IMR-90 (cell line): ENCODE results near the gene VPS18. TPM values are rescaled to one million over a fixed set of nuclear protein-coding genes. Genes with fewer than 3 reads are reported as not detected.

ENCODE experiments used
- ATAC-seq: fragments of 200-7000 bp; cut with Tn5 transposase; 2 replicates; pipeline ENCODE4 v1.9.1; 2020; ENCODE audit warnings: low read depth, mild to moderate bottlenecking, moderate library complexity
- BruUV-seq: library from RNA; stranded (reverse); fragments of 400-500 nt; replicated peaks from 2 replicates; lab custom pipeline; 2021; lab: Mats Ljungman, UMichigan
- CTCF ChIA-PET: fragments of 300-600 bp; formaldehyde crosslinking; extraction: SDS; loops from one replicate; lab custom pipeline; 2021; ENCODE audit warnings: antibody characterized with exemption; lab: Yijun Ruan, JAX
- POLR2A ChIA-PET: fragments of 300-600 bp; sonication (Branson Sonifier 250); formaldehyde crosslinking; loops from one replicate; lab custom pipeline; 2022; ENCODE audit warnings: antibody characterized with exemption; ENCODE audit not compliant: unreplicated experiment; lab: Charles Lee
- DNase-seq: peaks from one replicate; pipeline ENCODE4 v3.0.0; 2013
- H2AFZ ChIP-seq: replicated peaks from 2 replicates; pipeline ENCODE3; 2013; ENCODE audit warnings: low read length, mild to moderate bottlenecking; ENCODE audit not compliant: poor library complexity
- H2AK5ac ChIP-seq: 2 replicates; pipeline ENCODE4 v1.6.1; 2013; ENCODE audit warnings: low read depth, low read length, inconsistent platforms
- H2AK9ac ChIP-seq: replicated peaks from 2 replicates; pipeline ENCODE3; 2013; ENCODE audit warnings: mild to moderate bottlenecking, low read depth, low read length, moderate library complexity; ENCODE audit not compliant: poor library complexity
- H2BK120ac ChIP-seq: 2 replicates; pipeline ENCODE4 v1.6.1; 2013; ENCODE audit warnings: low read depth, low read length, inconsistent platforms
- H2BK15ac ChIP-seq: 3 replicates; pipeline ENCODE4 v1.6.1; 2013; ENCODE audit warnings: low read depth, low read length, inconsistent platforms
- H2BK20ac ChIP-seq: 2 replicates; pipeline ENCODE4 v1.6.1; 2013; ENCODE audit warnings: low read depth, mild to moderate bottlenecking, inconsistent platforms, low read length, moderate library complexity
- H2BK5ac ChIP-seq: 2 replicates; pipeline ENCODE4 v1.6.1; 2013; ENCODE audit warnings: mild to moderate bottlenecking, low read depth, low read length, inconsistent platforms; ENCODE audit not compliant: poor library complexity, severe bottlenecking
- H3K14ac ChIP-seq: replicated peaks from 2 replicates; pipeline ENCODE4 v1.6.1; 2013; ENCODE audit warnings: low read depth, low read length, inconsistent platforms
- H3K18ac ChIP-seq: 2 replicates; pipeline ENCODE4 v1.6.1; 2013; ENCODE audit warnings: low read depth, low read length, control low read depth
- H3K23ac ChIP-seq: 2 replicates; pipeline ENCODE4 v1.6.1; 2013; ENCODE audit warnings: low read depth, low read length, inconsistent platforms
- H3K27ac ChIP-seq: 2 replicates; pipeline ENCODE4 v1.5.1; 2013; ENCODE audit warnings: mild to moderate bottlenecking, control low read depth, low read length; ENCODE audit not compliant: insufficient read depth
- H3K27me3 ChIP-seq: 2 replicates; pipeline ENCODE4 v1.6.1; 2013; ENCODE audit warnings: low read length; ENCODE audit not compliant: control insufficient read depth, insufficient read depth
- H3K36me3 ChIP-seq: 2 replicates; pipeline ENCODE4 v1.6.1; 2013; ENCODE audit warnings: low read length, mixed read lengths; ENCODE audit not compliant: control insufficient read depth, insufficient read depth
- H3K4ac ChIP-seq: 2 replicates; pipeline ENCODE4 v1.6.1; 2013; ENCODE audit warnings: low read depth, low read length, inconsistent platforms
- H3K4me1 ChIP-seq: 2 replicates; pipeline ENCODE4 v1.6.1; 2013; ENCODE audit warnings: low read length, mixed read lengths; ENCODE audit not compliant: control insufficient read depth, insufficient read depth
- H3K4me2 ChIP-seq: 2 replicates; pipeline ENCODE4 v1.6.1; 2013; ENCODE audit warnings: low read depth, mild to moderate bottlenecking, control low read depth, low read length, moderate library complexity
- H3K4me3 ChIP-seq: 2 replicates; pipeline ENCODE4 v1.5.1; 2013; ENCODE audit warnings: low read depth, mild to moderate bottlenecking, control low read depth, low read length, moderate library complexity; ENCODE audit not compliant: insufficient read depth
- H3K56ac ChIP-seq: 2 replicates; pipeline ENCODE4 v1.6.1; 2013; ENCODE audit warnings: low read length, inconsistent platforms; ENCODE audit not compliant: insufficient read depth; ENCODE audit errors: extremely low read depth
- H3K79me1 ChIP-seq, 2 experiments: 2 replicates each; pipeline ENCODE4 v1.6.1; 2013; ENCODE audit warnings: low read length in 2 of 2, inconsistent platforms in 1 of 2, low read depth in 1 of 2
- H3K9ac ChIP-seq: 2 replicates; pipeline ENCODE4 v1.6.1; 2013; ENCODE audit warnings: low read depth, low read length, control low read depth
- H3K9me1 ChIP-seq: 2 replicates; pipeline ENCODE4 v1.6.1; 2013; ENCODE audit warnings: low read length, inconsistent platforms; ENCODE audit not compliant: insufficient read depth
- H3K9me3 ChIP-seq: 2 replicates; pipeline ENCODE4 v1.6.1; 2013; ENCODE audit warnings: low read length; ENCODE audit not compliant: control insufficient read depth, insufficient read depth
- H4K20me1 ChIP-seq: 2 replicates; pipeline ENCODE4 v1.6.1; 2013; ENCODE audit warnings: low read length, inconsistent platforms; ENCODE audit not compliant: insufficient read depth
- H4K5ac ChIP-seq: 2 replicates; pipeline ENCODE4 v1.6.1; 2013; ENCODE audit warnings: mild to moderate bottlenecking, low read depth, low read length, control low read depth
- H4K8ac ChIP-seq, 2 experiments: 2 replicates each; pipeline ENCODE4 v1.6.1; 2013; ENCODE audit warnings: low read depth in 2 of 2, low read length in 2 of 2, control low read depth in 1 of 2, inconsistent platforms in 1 of 2
- H4K91ac ChIP-seq: 2 replicates; pipeline ENCODE4 v1.6.1; 2013; ENCODE audit warnings: low read depth, low read length, inconsistent platforms; ENCODE audit not compliant: insufficient read depth
- BHLHE40 ChIP-seq: fragments of 150-350 bp; IDR thresholded peaks from 2 replicates; pipeline ENCODE4 v1.6.1; 2016; ENCODE audit warnings: mild to moderate bottlenecking, low read depth, low read length
- CHD1 ChIP-seq: IDR thresholded peaks from 2 replicates; pipeline ENCODE4 v1.6.1; 2012; ENCODE audit warnings: low read depth, low read length, improper control_type of control experiment
- FOS ChIP-seq: fragments of 150-350 bp; IDR thresholded peaks from 2 replicates; pipeline ENCODE4 v1.6.1; 2016; ENCODE audit warnings: low read depth, low read length
- MAFK ChIP-seq: IDR thresholded peaks from 2 replicates; pipeline ENCODE4 v1.6.1; 2012; ENCODE audit warnings: low read depth, low read length, improper control_type of control experiment
- MXI1 ChIP-seq: IDR thresholded peaks from 2 replicates; pipeline ENCODE4 v1.6.1; 2012; ENCODE audit warnings: low read depth, mild to moderate bottlenecking, low read length, moderate library complexity, borderline replicate concordance
- NFE2L2 ChIP-seq: fragments of 150-350 bp; IDR thresholded peaks from 2 replicates; pipeline ENCODE4 v1.6.1; 2016; ENCODE audit warnings: low read depth, mild to moderate bottlenecking, low read length
- POLR2A ChIP-seq: IDR thresholded peaks from 2 replicates; pipeline ENCODE4 v1.6.1; 2012; ENCODE audit warnings: mild to moderate bottlenecking, low read depth, low read length
- RCOR1 ChIP-seq: IDR thresholded peaks from 2 replicates; pipeline ENCODE4 v1.6.1; 2012; ENCODE audit warnings: mild to moderate bottlenecking, low read length, improper control_type of control experiment; ENCODE audit not compliant: insufficient replicate concordance
- RFX5 ChIP-seq: IDR thresholded peaks from 2 replicates; pipeline ENCODE4 v1.8.0; 2012; ENCODE audit warnings: low read depth, mild to moderate bottlenecking, low read length, moderate library complexity
- SMC3 ChIP-seq: fragments of 150-350 bp; IDR thresholded peaks from 2 replicates; pipeline ENCODE4 v1.6.1; 2016; ENCODE audit warnings: low read depth, mild to moderate bottlenecking, antibody characterized with exemption, low read length, moderate library complexity
- WGBS, 2 experiments: methylation state at CpG; one replicate each; pipeline versions ENCODE4 v1.1.5 to v1.1.7; 2013; ENCODE audit warnings: missing lambda C conversion rate in 2 of 2; ENCODE audit not compliant: insufficient read length in 1 of 2; ENCODE audit errors: extremely low coverage in 2 of 2; 5-methylcytosine and 5-hydroxymethylcytosine counted together
- dilution Hi-C: fragments of 300-500 bp; cut with HindIII; formaldehyde crosslinking; loops from one replicate; pipeline ENCODE4 v1.14.3; 2018; ENCODE audit warnings: low sequenced_read_pairs; ENCODE audit not compliant: unreplicated experiment
- in situ Hi-C: fragments of 300-500 bp; cut with MboI; formaldehyde crosslinking; loops from 3 replicates; pipeline ENCODE4 v1.14.3; 2019; ENCODE audit warnings: low sequenced_read_pairs, inconsistent platforms, mixed read lengths
- intact Hi-C: fragments of 100-400 bp; cut with micrococcal nuclease; formaldehyde crosslinking; loops from 2 replicates; pipeline ENCODE4 v1.10.0; 2022
- polyA plus RNA-seq, 3 experiments: library from polyadenylated mRNA; depleted of rRNA; stranded (reverse); fragments of >200 nt; gene quantifications; 2 replicates each; pipeline ENCODE4 v1.2.3, GENCODE V29; 2012; ENCODE audit warnings: low replicate concordance in 1 of 3
- total RNA-seq: library from RNA; depleted of rRNA; stranded (reverse); fragments of >200 nt; gene quantifications from 2 replicates; pipeline ENCODE4 v1.2.3, GENCODE V29; 2012
- TF ChIP-seq, protein P1 (sequence below): fragments of 150-350 bp; IDR thresholded peaks from 2 replicates; pipeline ENCODE4 v1.6.1; 2017; ENCODE audit warnings: mild to moderate bottlenecking, antibody characterized with exemption, low read length, low read depth
- TF ChIP-seq, protein P2 (sequence below): conservative IDR thresholded peaks from 2 replicates; pipeline ENCODE4 v1.5.1; 2012; ENCODE audit warnings: mild to moderate bottlenecking, low read depth, low read length, improper control_type of control experiment

VPS18 gene
- total and polyA plus RNA-seq, 2 of the 4 experiments (the other 2 are of a cell fraction) = 19.3 to 32.3 TPM

DNA sequence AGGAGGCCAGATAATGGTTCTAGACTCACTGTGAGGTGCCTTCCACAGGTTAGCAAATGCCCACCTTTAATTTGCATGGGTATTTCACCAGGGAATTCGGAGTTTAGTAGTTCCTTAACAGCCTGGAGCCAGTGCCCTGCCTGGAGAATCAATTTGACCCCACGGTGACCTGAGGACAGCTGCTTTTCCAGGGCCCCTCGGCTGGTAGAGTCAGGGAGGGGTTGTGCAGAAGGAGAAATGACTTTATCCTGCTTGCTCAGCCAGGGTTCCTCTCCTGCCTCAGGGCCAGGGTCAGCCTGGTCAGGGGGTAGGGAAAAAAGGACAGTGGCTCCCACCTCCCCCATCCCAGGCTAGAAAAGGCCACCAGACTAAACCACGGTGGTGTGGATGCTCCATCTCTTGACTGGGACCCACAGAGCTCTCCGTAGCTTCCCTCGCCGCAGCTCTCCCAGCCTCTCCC is 46.8 kb downstream of the VPS18 start:
- dilution Hi-C loops = no loop called here
- Histone ChIP-seq H3K79me1 (peaks cover 14 to 41% of the 10 kb centered on the region in 2 experiments; a peak in 3 of 4 replicates), H3K18ac (peak overlapping the region; percentile 10), H2BK20ac (peak overlapping the region; percentile 19), H2BK120ac (peak overlapping the region; percentile 78), H2AK5ac (peak overlapping the region; percentile 84), H3K9me3 (no peaks in the 10 kb centered on the region), H3K14ac (peak overlapping the region; percentile 82), H2BK15ac (peak overlapping the region; percentile 90; the same call in 2 of the 3 replicates), H3K4me3 (peak overlapping the region; percentile 28), H3K27me3 (no peaks in the 10 kb centered on the region), H3K4me2 (peak overlapping the region; percentile 66), H3K9ac (peak overlapping the region; percentile 59), H3K9me1 (peaks cover 21% of the 10 kb centered on the region), H4K91ac (peak overlapping the region; percentile 88), H3K56ac (peak overlapping the region; percentile 62; the same call in 1 of the 2 replicates), H2AK9ac (peak overlapping the region; percentile 96), H3K4me1 (peaks cover 21% of the 10 kb centered on the region), H4K8ac (peak overlapping the region; percentile 75 to 96), H2BK5ac (peak overlapping the region; percentile 72), H4K20me1 (peaks cover 1% of the 10 kb centered on the region; the same call in 1 of the 2 replicates), H3K4ac (peak overlapping the region; percentile 87), H3K23ac (peak overlapping the region; percentile 75), H3K36me3 (peaks cover 7% of the 10 kb centered on the region), H3K27ac (peak overlapping the region; percentile 82), H2AFZ (peak overlapping the region; percentile 96), H4K5ac (peak overlapping the region; percentile 75)
- CTCF ChIA-PET = interaction anchor here (0.6 to 3.6 kb wide), 18 partner anchors 11 to 1925 kb away, joined by 3 to 39 read pairs (median 5); partner anchors contain the start of gene CHAC1
- in situ Hi-C loops = loop anchor here (5.0 kb wide), 1 partner anchor 81 kb away; no protein-coding TSS in a partner anchor
- 0% methylated on average over 1 of the region's 7 CpGs; no CpG with 5 or more reads in 1 of the 2 experiments for WGBS, 2 experiments
- DNase-seq (no peak), ATAC-seq (no peak)
- TF ChIP-seq, protein P1, sequence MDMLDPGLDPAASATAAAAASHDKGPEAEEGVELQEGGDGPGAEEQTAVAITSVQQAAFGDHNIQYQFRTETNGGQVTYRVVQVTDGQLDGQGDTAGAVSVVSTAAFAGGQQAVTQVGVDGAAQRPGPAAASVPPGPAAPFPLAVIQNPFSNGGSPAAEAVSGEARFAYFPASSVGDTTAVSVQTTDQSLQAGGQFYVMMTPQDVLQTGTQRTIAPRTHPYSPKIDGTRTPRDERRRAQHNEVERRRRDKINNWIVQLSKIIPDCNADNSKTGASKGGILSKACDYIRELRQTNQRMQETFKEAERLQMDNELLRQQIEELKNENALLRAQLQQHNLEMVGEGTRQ = no peak
- no peak for TF ChIP-seq FOS
- no peak for TF ChIP-seq RCOR1
- no peak for TF ChIP-seq SMC3
- TF ChIP-seq RFX5 = no peak
- TF ChIP-seq BHLHE40 = no peak
- no peak for TF ChIP-seq NFE2L2
- no peak for TF ChIP-seq MAFK
- no peak for TF ChIP-seq MXI1
- TF ChIP-seq, protein P2, sequence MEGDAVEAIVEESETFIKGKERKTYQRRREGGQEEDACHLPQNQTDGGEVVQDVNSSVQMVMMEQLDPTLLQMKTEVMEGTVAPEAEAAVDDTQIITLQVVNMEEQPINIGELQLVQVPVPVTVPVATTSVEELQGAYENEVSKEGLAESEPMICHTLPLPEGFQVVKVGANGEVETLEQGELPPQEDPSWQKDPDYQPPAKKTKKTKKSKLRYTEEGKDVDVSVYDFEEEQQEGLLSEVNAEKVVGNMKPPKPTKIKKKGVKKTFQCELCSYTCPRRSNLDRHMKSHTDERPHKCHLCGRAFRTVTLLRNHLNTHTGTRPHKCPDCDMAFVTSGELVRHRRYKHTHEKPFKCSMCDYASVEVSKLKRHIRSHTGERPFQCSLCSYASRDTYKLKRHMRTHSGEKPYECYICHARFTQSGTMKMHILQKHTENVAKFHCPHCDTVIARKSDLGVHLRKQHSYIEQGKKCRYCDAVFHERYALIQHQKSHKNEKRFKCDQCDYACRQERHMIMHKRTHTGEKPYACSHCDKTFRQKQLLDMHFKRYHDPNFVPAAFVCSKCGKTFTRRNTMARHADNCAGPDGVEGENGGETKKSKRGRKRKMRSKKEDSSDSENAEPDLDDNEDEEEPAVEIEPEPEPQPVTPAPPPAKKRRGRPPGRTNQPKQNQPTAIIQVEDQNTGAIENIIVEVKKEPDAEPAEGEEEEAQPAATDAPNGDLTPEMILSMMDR = no peak
- TF ChIP-seq POLR2A = no peak
- TF ChIP-seq CHD1 = no peak
- intact Hi-C loops = loop anchor here (5.0 kb wide), 1 partner anchor 81 kb away; no protein-coding TSS in a partner anchor
- POLR2A ChIA-PET = interaction anchor here (0.6 to 1.3 kb wide), 4 partner anchors 12 to 78 kb away, joined by 3 to 6 read pairs (median 3); partner anchors contain the start of gene CHAC1
- no TSS peak for BruUV-seq
